Right ventricle myocardium inferior (tissue), 1 donor: ENCODE data around the gene ELMO1. TPM values are rescaled to one million over a fixed set of nuclear protein-coding genes. Genes with fewer than 3 reads are reported as not detected.

Source experiments
- ATAC-seq: fragments of 200-7000 bp; cut with Tn5 transposase; one replicate; pipeline ENCODE4 v1.9.1; 2020; ENCODE audit warnings: mild to moderate bottlenecking, moderate library complexity
- DNase-seq: peaks from one replicate; pipeline ENCODE4 v3.0.0; 2021; ENCODE audit errors: missing footprints
- intact Hi-C: fragments of 100-400 bp; cut with DNase I; formaldehyde crosslinking; loops from one replicate; pipeline ENCODE4 v1.11.0; 2022
- total RNA-seq: library from RNA; stranded (reverse); fragmentation: NEBNext Ultra II Directional; extraction: Animal tissue kit (Norgen Biotek cat#: 25700); gene quantifications from one replicate; pipeline ENCODE4 v1.2.1, GENCODE V29; 2021
- donor health status: DM: no; HTN: yes; CAD: no; lungs with severe emphysema.

Gene ELMO1
- total RNA-seq, 1 donor from 2014 or later = 13.8 TPM

- intact Hi-C loops = no loop called here
- DNase-seq (no peak), ATAC-seq (no peak)
Measured at GRCh38 chr7:37054624-37055241, 393.9 kb downstream of the ELMO1 start.

- intact Hi-C loops = no loop called here
- ATAC-seq (no peak), DNase-seq (no peak)
Measured at GRCh38 chr7:37052705-37053104, 396.0 kb downstream of the ELMO1 start.

GRCh38 chr7:37050801-37051200, 397.9 kb downstream of the ELMO1 start:
- ATAC-seq = no peak
- intact Hi-C loops = no loop called here
- no peak for DNase-seq

- intact Hi-C loops = no loop called here
- ATAC-seq (no peak), DNase-seq (no peak)
Measured at GRCh38 chr7:37048674-37049073, 400.0 kb downstream of the ELMO1 start.

- intact Hi-C loops = no loop called here
- ATAC-seq (no peak), DNase-seq (no peak)
Measured at GRCh38 chr7:37047260-37047659, 401.4 kb downstream of the ELMO1 start.

GRCh38 chr7:37046531-37047079, 402.1 kb downstream of the ELMO1 start:
- intact Hi-C loops = no loop called here
- DNase-seq = no peak
- no peak for ATAC-seq

- ATAC-seq (no peak), DNase-seq (no peak)
- intact Hi-C loops = no loop called here
Measured at GRCh38 chr7:37045681-37046179, 402.9 kb downstream of the ELMO1 start.

- no peak for DNase-seq
- intact Hi-C loops = no loop called here
- no peak for ATAC-seq
Measured at GRCh38 chr7:37041461-37041860, 407.2 kb downstream of the ELMO1 start.

- no peak for DNase-seq
- ATAC-seq = no peak
- intact Hi-C loops = no loop called here
Measured at GRCh38 chr7:37040330-37040729, 408.3 kb downstream of the ELMO1 start.

- intact Hi-C loops = no loop called here
- ATAC-seq (no peak), DNase-seq (no peak)
Measured at GRCh38 chr7:37039131-37039749, 409.4 kb downstream of the ELMO1 start.

- no peak for DNase-seq
- intact Hi-C loops = no loop called here
- no peak for ATAC-seq
Measured at GRCh38 chr7:37038706-37039105, 410.0 kb downstream of the ELMO1 start.

- no peak for DNase-seq
- no peak for ATAC-seq
- intact Hi-C loops = no loop called here
Measured at GRCh38 chr7:37037286-37037685, 411.4 kb downstream of the ELMO1 start.

GRCh38 chr7:37035631-37036030, 413.0 kb downstream of the ELMO1 start:
- ATAC-seq = no peak
- no peak for DNase-seq
- intact Hi-C loops = no loop called here

- intact Hi-C loops = no loop called here
- DNase-seq = no peak
Measured at GRCh38 chr7:37033141-37033540, 415.5 kb downstream of the ELMO1 start.

GRCh38 chr7:37032258-37032601, 416.4 kb downstream of the ELMO1 start:
- ATAC-seq (peak; percentile 8), DNase-seq (no peak)
- intact Hi-C loops = no loop called here

More at GRCh38 chr7:37033141-37033540, 415.5 kb downstream of the ELMO1 start:
- ATAC-seq = no peak

GRCh38 chr7:37031571-37032257, 416.9 kb downstream of the ELMO1 start:
- intact Hi-C loops = no loop called here
- no peak for DNase-seq
- ATAC-seq = peak; percentile 99

GRCh38 chr7:37028909-37029440, 419.7 kb downstream of the ELMO1 start:
- ATAC-seq (no peak), DNase-seq (no peak)
- intact Hi-C loops = no loop called here

GRCh38 chr7:37027557-37028341, 420.9 kb downstream of the ELMO1 start:
- intact Hi-C loops = no loop called here
- DNase-seq = no peak
- no peak for ATAC-seq

- ATAC-seq = no peak
- intact Hi-C loops = no loop called here
- no peak for DNase-seq
Measured at GRCh38 chr7:37027104-37027503, 421.6 kb downstream of the ELMO1 start.
